GM12864 (cell line): Measurements from ENCODE around the gene GZMM.

Experiments used
- DNase-seq: peaks from one replicate; pipeline ENCODE4 v3.0.0-alpha.2; 2011; ENCODE audit warnings: low read depth
- H3K4me3 ChIP-seq: 2 replicates; pipeline ENCODE4 v1.5.1; 2011; ENCODE audit warnings: mild to moderate bottlenecking, low read depth, low read length, control low read depth
- CTCF ChIP-seq: IDR thresholded peaks from 2 replicates; pipeline ENCODE4 v1.5.1; 2011; ENCODE audit warnings: low read depth, mild to moderate bottlenecking, moderate library complexity, low read length, control low read depth, inconsistent platforms; ENCODE audit errors: missing control alignments

The GZMM gene

GRCh38 chr19:590396-590745 lies 46.5 kb downstream of the GZMM start:
- TF ChIP-seq CTCF, result no peak
- no peak for DNase-seq
- no peak overlapping the region for H3K4me3 ChIP-seq

- no peak overlapping the region for H3K4me3 ChIP-seq
Observed at GRCh38 chr19:590750-591098, 46.9 kb downstream of the GZMM start.

GRCh38 chr19:591099-591958 lies 47.5 kb downstream of the GZMM start:
- H3K4me3 ChIP-seq, result no peak overlapping the region
- no peak for TF ChIP-seq CTCF
- no peak for DNase-seq

More at GRCh38 chr19:590750-591098, 46.9 kb downstream of the GZMM start:
- DNase-seq, result no peak
- no peak for TF ChIP-seq CTCF

DNA sequence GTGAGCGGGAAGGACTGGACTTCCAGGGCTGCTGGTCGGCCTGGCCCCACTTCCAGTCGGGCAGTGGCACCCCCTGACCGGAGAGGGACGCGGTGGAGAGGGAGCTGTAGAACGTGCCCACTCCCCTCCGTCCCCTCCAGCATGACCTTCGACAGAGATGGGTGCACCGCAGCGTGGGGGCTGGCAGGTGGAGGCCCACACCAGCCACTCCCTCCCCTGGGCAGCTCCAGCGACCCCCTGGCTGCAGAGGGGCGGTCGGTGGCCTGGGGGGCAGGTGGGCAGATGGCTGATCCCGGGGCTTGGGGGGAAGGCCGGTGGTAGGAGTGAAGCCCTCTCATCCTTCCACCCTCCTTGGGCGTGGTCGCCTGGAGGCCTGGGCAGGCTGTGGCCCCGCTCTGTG lies 48.2 kb downstream of the GZMM start:
- DNase-seq, result no peak
- no peak for TF ChIP-seq CTCF
- no peak overlapping the region for H3K4me3 ChIP-seq

DNA sequence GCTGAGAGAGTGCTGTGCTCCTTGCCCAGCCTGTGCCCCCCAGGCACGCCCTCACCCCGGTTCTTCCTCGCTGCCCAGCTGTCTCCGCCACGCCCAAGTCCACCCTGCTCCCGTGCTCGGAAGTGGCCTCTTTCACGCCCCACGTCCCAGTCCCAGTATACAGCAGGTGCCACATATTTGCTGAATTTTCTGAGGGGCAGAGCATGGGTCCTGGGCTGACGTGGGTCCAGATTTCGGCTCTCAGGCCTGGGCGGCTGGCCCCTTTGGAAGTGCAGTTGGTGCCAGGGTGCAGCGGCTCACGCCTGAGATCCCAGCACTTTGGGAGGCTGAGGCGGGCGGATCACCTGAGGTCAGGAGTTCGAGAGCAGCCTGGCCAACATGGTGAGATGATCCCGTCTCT lies 49.2 kb downstream of the GZMM start:
- H3K4me3 ChIP-seq, result no peak overlapping the region
- DNase-seq, result no peak
- TF ChIP-seq CTCF, result no peak

- H3K4me3 ChIP-seq, result no peak overlapping the region
- no peak for DNase-seq
- TF ChIP-seq CTCF, result no peak
Observed at GRCh38 chr19:593505-593904, 49.7 kb downstream of the GZMM start.

- H3K4me3 ChIP-seq, result no peak overlapping the region
- TF ChIP-seq CTCF, result no peak
- DNase-seq, result no peak
Observed at GRCh38 chr19:594265-594870, 50.5 kb downstream of the GZMM start.
